SK-MEL-5 (cell line): Measurements from ENCODE around the gene ZNF823. TPM values are rescaled to one million over a fixed set of nuclear protein-coding genes. Genes with fewer than 3 reads are reported as not detected.
A peak's percentile ranks its signal among the peaks of the same experiment; 100 is the strongest.

Experiments used
- DNase-seq: peaks from one replicate; pipeline ENCODE4 v3.0.0-alpha.2; 2016; ENCODE audit warnings: low read depth, low spot score
- in situ Hi-C: cut with HindIII; loops from 2 replicates; pipeline ENCODE4 v1.10.0; 2016; ENCODE audit warnings: low sequenced_read_pairs, high pct_unique_total_duplicates, low pct_unique_long_range_greater_than_20kb
- total RNA-seq: library from RNA; depleted of rRNA; stranded (reverse); fragments of >200 nt; shearing (Covaris generic); gene quantifications from 2 replicates; pipeline ENCODE4 v1.2.3, GENCODE V29; 2014

The ZNF823 gene
- total RNA-seq, 1 experiment from 2014 or later = 3.1 TPM

GRCh38 chr19:11749751-11750150, 11.0 kb upstream of the ZNF823 start:
- DNase-seq = no peak
- in situ Hi-C loops = no loop called here

DNA sequence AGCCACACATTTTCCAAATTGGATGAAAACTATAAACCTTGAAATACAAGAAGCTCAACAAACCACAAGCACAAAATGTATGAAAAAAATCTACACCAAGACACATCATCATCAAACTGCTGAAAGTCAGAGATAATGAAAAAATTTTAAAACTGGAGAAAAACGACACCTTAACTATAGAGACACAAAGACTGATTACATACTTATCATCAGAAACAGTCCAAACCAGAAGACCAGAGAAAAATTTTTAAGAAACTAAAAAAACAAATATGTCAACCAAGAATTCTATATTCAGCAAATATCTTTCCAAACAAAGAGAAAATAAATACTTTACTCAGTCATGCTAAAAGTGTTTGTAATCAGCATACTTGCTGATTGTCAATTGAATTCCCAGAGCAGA, 8.5 kb upstream of the ZNF823 start:
- in situ Hi-C loops = no loop called here
- DNase-seq = no peak

GRCh38 chr19:11745869-11746268, 7.1 kb upstream of the ZNF823 start:
- in situ Hi-C loops = no loop called here
- DNase-seq = no peak

DNA sequence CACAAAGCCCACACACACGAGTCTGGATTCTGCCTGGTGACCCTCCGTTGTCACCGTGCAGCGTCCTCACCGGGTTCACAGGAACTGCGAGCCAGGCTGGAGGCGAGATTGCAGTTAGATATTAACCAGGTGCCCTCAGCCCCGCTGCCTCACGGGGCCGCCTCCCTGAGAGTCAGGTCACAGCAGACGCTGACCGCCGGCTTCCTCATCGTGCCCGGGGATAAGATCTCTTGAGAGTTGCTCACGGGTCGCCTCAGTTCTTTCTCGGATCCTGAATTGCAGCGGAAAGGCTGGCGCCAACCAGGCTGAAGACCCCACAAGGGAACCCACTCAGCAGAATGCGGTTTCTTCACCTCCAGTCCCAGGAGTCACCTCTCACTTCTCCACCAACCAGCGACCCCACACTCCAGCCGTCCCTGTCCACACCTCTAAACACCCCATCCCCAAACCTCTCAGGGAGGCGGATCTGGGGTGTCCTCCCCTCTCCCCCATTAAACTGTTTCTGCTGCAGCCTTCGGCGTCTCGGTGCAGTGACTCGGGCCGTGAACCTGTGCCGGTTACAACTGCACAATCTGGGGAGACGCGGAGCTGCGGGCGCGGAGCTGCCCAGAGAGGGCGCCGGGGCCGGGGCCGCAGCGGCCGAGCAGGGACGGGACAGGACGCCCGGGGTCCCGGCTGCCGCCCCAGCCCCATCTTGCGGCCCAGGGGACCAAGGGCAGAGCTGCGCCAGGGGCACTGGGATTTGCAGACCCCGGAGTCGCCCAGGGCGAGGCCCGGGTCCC, 591 bp downstream of the ZNF823 start:
- peak; percentile 2 for DNase-seq
- in situ Hi-C loops = no loop called here

- in situ Hi-C loops = no loop called here
These were observed 2.0 kb downstream of the ZNF823 start for GRCh38 chr19:11736696-11737095.

GRCh38 chr19:11735375-11735774, 3.4 kb downstream of the ZNF823 start:
- in situ Hi-C loops = no loop called here

More at GRCh38 chr19:11736696-11737095, 2.0 kb downstream of the ZNF823 start:
- no peak for DNase-seq

DNA sequence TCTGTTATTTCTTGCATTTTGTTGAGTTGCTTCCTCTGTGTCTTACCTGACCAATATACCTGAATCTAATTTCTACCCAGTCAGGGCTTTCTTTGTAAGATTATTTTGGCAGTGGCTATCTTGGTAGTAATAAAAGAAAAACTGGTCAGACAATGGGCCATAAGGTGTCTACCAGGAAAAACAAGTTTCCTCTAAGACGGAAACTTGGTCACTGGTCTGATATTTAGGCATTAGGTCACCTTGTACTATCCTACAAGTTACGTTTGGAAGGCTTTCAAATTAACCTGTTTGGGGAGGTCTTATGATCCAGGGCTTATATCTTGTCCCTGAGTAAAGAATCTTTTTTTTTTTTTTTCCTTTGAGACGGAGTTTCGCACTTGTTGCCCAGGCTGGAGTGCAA, 9.2 kb downstream of the ZNF823 start:
- in situ Hi-C loops = no loop called here
- DNase-seq = no peak

More at GRCh38 chr19:11735375-11735774, 3.4 kb downstream of the ZNF823 start:
- no peak for DNase-seq

DNA sequence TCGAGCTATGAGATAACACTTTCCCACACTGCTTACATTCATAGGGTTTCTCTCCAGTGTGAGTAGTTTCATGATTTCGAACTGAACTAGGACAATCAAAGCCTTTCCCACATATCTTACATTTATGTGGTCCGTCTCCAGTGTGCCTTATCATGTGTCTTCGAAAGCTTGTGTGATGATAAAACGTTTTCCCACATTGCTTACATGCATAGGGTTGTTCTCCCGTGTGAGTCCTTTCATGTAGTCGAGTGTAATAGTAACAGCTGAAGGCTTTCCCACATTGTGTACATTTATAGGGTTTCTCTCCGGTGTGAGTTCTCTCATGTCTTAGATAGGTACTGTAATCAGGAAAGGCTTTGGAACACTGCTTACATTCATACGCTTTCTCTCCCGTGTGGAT, 16.3 kb downstream of the ZNF823 start:
- no peak for DNase-seq
- in situ Hi-C loops = no loop called here

GRCh38 chr19:11721681-11722080, 17.1 kb downstream of the ZNF823 start:
- no peak for DNase-seq
- in situ Hi-C loops = no loop called here

GRCh38 chr19:11710313-11710712, 28.4 kb downstream of the ZNF823 start:
- in situ Hi-C loops = no loop called here
- no peak for DNase-seq

- DNase-seq = no peak
- in situ Hi-C loops = no loop called here
These were observed 30.3 kb downstream of the ZNF823 start for GRCh38 chr19:11708457-11708856.

DNA sequence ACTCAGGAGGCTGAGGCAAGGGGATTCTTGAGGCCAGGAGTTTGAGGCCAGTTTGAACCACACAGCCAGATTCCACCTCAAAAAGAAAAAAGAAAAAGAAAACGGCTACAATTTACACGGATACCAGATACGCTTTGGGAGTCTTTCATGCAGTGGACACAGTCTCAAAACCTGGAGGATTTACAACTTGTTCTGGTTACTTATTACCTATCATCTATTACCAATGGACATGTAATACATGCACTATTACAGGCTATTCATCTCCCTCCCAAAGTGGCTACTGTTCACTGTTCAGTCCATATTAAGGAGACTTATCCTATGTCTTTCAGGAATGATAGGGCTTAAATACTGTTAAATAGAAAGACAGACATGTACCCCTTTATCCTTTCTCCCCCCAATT, 33.3 kb downstream of the ZNF823 start:
- DNase-seq = no peak
- in situ Hi-C loops = no loop called here

DNA sequence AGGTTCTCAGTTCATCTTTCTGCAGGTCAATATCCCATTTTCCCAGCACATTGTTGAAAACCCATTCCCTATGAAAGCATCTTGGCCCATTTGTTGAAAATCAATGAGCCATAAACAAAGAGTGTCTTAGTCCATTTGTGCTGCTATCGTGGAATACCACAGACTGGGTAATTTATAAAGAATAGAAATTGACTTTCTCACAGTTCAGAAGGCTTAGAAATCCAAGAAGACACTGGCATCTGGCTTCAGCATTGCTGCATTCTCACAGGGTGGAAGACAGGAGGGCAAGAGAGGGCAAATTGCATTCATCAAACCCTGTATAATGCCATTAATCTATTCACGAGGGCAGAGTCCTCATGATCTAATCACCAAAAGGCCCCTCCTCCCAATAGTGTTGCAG, 34.1 kb downstream of the ZNF823 start:
- no peak for DNase-seq
- in situ Hi-C loops = no loop called here

GRCh38 chr19:11699931-11700794, 38.6 kb downstream of the ZNF823 start:
- in situ Hi-C loops = no loop called here
- DNase-seq = peak; percentile 48

DNA sequence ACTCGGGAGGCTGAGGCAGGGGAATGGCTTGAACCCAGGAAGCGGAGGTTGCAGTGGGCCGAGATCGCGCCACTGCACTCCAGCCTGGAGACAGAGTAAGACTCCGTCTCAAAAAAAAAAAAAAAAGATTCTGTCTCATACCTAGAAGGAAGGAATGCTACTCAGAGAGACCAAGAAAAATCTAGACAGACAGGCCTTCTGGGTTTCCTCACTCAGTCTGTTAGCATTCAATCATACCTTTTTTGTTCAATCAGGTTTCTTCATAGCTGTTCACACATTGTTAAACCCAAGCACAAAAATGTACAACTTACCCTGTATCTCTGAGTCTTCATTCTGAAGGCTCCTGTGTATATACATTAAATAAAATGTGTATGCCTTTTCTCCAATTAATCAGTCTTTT, 40.5 kb downstream of the ZNF823 start:
- no peak for DNase-seq
- in situ Hi-C loops = no loop called here

- in situ Hi-C loops = no loop called here
- DNase-seq = no peak
These were observed 41.4 kb downstream of the ZNF823 start for GRCh38 chr19:11697284-11697855.

DNA sequence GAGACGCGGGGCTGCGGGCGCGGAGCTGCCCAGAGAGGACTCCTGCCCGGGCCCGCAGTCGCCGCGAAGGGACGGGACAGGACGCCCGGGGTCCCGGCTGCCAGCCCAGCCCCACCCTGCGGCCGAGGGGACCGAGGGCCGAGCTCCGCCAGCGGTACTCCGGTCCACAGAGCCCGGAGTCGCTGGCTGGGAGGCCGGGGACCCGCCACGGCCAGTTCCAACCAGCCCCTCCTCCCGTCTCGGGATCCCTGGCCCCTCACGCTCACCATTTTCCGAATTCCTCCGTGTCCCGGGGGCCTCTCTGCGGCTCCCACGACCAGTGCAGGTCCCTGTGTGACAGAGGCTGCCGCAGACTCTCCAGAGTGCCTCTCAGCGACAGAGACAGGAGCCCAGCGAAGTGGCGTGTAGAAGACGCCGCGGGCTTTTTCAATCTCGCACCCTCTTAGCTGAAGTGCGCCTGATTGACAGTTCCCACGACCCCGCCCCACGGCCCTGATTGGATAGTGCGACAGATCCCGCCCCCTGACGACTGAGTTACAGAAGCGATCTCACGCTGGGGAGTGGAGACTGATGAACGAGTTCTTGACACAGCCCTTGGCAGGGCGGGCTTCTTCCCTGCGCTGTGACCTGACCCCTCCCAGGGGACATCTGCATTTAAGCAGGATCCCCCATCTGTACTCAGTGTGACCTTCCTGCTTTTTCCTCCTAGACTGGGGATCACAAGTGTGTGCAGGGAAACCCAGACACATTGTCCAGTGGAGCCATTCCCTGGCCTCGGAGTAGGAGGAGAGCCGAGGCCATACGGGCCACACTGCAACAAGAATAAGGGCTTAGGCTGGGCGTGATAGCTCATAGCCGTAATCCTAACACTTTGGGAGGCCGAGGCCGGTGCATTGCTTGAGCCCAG, 44.0 kb downstream of the ZNF823 start:
- in situ Hi-C loops = no loop called here
- peak; percentile 87 for DNase-seq
